HG02610 (cell line): ENCODE results near the gene CCL20.
A peak's percentile ranks its signal among the peaks of the same experiment; 100 is the strongest.
"Not testable (repeated sequence)": the region's sequence is repeated elsewhere in the genome, so short reads cannot be mapped to it uniquely, and the experiment has no call there.

ENCODE experiments used
- ATAC-seq: cut with Tn5 transposase; IDR thresholded peaks from one replicate; pipeline ENCODE4 v1.9.1; 2021; ENCODE audit warnings: mild to moderate bottlenecking, moderate library complexity; ENCODE audit not compliant: unreplicated experiment

CCL20 gene

GRCh38 chr2:227813562-227814353, at the start of gene CCL20:
Gene CCL20 (plus strand): TSS chr2:227813842. CDS start chr2:227813912, 70 bp downstream.
- no peak for ATAC-seq

DNA sequence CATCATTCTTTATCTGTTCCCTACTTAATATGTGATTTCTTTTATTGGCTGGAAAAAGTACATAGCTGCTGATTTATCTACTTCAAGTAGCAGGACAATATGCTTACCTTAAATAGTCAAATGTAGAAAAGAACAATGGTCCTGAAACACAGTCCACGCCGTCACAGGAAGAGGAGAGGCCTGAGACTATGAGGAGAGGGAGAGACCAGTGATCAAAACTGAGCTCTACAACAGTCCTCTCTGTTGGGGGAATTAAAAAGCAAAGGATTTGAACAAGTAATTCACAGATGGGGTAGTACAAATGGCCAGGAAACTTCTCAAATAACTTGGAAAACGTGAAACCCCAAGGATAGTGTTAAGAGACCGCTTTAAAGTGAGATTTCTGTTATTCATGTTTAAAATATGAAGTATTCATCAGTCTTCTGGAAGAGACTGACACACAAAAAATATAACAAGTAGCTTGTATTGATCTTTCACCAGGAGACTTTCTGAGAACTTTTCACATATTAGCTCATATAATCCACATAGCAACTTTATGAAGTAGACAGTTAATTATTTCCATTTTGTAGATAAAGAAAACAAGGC, 47.8 kb upstream of the CCL20 start:
- no peak for ATAC-seq

DNA sequence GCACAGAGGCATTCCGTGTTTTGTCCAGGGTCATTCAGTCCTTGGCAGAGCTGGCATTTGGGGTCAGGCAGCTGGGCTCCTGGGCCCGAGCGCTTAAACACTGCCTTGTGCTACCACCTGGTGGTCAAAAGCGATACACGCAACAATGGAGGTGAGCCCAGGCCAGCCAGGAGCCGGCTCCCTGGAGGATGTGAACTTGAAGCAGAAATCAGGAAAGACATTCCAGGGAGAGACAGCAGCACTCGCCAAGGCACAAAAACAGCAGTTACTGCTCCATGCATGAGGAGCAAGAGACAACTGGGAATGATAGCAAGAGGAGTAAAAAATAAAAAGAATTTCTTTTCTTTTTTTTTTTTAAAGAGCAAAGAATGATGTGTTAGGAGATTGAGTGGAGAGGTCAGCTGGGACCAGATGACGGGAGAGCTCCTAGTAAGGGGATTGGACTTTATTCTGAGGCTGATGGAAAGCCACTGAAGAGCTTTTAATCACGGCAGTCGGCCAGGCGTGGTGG, 47.2 kb upstream of the CCL20 start:
- peak; percentile 97 for ATAC-seq

DNA sequence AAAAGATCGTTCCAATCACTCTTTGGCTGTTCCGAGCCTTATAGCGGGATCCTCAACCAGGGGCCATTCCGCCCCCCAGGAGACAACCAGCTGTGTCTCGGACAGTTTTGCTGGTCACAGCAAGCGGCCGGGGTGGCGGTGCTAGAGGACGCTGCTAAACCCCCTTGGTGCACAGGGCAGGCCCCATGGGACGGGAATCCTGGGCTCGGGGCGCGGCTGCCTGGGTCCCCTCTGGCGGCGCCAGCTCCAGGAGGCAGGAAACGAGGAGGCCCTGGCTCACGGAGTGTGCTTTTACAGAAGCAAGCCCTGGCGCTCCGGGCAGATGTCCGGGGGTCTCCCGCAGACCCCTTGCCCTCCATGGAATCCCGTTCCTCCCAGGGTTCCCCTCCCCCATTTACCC, 45.8 kb upstream of the CCL20 start:
- no peak for ATAC-seq

GRCh38 chr2:227772197-227772661, 41.4 kb upstream of the CCL20 start:
- no peak for ATAC-seq

- peak; percentile 64 for ATAC-seq
These were observed 40.7 kb upstream of the CCL20 start for GRCh38 chr2:227772932-227773331.

GRCh38 chr2:227774011-227774624, 39.5 kb upstream of the CCL20 start:
- peak; percentile 40 for ATAC-seq

DNA sequence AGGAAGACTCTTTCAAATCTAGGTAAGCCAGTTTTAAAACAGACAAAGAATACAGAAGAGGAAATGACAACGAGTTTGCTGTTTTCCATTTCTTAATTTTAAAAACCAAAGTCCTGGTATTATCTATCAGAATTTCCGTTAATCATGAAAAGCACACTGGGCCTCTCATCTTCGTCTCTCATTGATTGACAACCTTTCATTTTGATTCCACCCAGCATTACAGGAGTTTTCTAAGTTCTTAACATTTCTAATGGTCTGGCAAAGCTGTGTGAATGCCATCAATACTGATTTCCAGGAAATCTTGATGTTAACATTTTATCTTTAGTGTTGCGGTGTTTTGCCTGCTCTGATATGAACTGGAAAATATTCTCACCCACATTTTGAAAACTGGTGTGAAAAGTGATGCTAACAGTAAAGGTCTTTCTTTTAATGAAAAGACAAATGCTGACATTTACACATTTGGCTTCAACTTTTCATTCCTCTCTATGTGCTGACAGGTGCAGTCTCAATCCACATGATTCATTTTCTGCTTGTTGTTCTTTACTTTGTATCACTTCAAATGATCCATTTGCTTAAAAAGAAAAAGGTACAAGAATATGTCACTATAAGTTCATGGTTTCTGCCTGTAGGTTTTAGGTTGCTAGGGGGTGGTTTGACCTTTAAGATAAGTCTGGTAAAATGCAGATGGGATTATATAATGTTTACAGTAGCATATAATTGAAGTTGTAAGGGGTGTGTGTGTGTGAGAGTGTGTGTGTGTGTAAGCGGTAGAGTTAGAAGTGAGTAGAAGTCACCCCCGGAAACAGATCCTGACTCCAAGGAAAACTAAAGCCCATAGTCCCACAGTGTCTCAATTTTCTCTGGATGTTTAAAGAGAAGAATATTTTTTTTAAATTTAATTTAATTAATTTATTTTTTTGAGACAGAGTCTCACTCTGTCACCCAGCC, 38.5 kb upstream of the CCL20 start:
- no peak for ATAC-seq

DNA sequence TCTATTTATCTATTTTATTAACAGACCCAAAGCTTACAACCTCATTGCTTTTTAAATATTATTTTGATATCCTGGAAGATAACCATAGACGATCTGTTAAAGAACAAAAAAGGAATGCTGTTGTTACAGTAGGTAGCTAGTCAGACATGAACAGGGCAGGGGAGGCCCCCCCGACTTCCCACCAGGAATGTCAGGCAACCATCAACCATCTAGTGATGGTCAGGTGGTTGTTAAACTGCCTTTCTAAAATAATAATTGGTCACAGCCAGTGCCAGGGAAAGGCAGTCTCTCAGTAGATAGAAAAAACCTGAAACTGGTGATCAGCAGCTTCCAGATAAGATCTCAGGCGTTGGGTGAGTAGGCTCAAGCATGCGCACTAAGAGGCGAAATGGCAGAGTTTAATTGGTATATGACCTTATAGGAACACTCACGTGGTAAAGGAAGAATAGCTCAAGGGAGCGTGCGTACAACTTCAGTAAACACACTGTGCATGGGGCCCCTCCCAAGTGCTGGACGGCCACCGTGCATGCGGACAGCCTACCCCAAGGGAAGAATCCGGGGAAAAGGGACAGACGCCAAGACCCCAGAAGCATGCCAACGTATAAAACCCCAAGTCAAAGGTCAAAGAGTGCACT, 32.5 kb upstream of the CCL20 start:
- ATAC-seq = no peak

DNA sequence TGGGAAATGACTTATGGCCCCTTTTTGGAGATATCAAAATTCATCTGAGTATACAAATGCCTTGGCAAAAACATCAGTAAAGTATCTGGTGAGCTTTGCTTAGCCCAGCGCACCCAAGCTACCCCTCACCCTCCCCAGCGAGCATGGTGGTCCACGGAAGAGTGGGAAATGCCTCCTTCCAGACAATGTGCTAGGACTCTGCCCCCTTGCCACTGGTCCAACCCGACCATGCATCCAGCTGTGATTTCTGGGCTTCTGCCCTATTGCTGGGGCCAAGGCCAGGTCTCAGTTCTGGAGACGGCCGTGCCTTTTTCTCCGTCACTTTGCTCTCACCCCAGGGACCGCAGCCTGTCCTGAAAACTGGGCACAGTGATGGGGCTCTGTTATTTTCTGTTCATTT, 31.8 kb upstream of the CCL20 start:
- no peak for ATAC-seq

DNA sequence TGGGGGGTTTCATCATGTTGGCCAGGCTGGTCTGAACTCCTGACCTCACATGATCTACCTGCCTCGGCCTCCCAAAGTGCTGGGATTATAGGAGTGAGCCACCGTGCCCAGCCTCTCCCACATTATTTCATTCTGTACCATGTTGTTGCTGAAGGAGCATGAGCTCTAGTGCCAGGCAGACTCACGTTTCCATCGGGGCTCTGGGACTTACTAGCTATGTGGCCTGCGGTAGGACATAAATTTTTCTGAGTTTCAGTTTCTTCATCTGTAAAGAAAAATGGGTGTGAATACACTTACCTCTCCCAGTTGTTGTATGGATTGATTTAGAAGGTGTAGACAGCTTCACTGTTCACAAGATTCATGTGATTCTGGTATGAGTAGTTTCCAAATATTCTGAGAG, 30.8 kb upstream of the CCL20 start:
- peak; percentile 40 for ATAC-seq

- peak; percentile 96 for ATAC-seq
These were observed 30.1 kb upstream of the CCL20 start for GRCh38 chr2:227783404-227784138.

GRCh38 chr2:227785293-227785692, 28.3 kb upstream of the CCL20 start:
- ATAC-seq = no peak

DNA sequence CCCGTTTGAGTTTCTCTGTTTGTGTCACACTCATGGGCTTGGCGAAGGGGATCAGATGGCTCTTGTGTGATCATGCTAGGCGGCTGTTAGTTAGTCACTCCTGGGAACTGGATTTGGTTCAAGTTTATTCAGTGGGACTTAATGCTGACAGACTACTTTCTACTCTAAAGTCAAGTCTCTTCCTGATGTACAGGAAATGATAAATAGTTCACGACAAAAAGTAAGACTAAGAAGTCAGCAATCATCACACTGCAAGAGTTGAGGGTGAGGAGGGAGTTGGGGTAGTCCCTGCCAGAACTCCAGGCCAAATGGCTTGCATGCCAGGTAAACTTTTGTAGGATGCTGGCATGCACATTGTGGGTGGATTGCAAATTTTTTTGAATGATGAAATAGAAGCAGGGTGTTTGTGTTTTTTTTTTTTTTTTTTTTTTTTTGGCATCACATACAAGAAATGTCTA, 25.1 kb upstream of the CCL20 start:
- ATAC-seq = no peak

GRCh38 chr2:227789803-227790202, 23.8 kb upstream of the CCL20 start:
- peak; percentile 43 for ATAC-seq

- ATAC-seq = no peak
These were observed 20.4 kb upstream of the CCL20 start for GRCh38 chr2:227793148-227793712.

GRCh38 chr2:227796045-227796711, 17.5 kb upstream of the CCL20 start:
- no peak for ATAC-seq

DNA sequence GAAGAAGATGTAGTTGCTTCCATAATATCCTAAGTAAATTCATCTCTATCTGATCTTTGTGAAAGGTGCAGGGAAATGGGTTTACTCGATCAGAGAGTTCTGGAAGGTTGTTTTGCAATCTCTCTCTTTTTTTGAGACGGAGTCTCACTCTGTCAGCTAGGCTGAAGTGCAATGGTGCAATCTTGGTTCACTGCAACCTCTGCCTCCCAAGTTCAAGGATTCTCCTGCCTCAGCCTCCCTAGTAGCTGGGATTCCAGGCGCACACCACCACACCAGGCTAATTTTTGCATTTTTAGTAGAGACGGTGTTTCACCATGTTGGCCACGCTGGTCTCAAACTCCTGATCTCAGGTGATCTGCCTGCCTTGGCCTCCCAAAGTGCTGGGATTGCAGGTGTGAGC, 16.9 kb upstream of the CCL20 start:
- not testable (repeated sequence) for ATAC-seq

- no peak for ATAC-seq
These were observed 14.4 kb upstream of the CCL20 start for GRCh38 chr2:227799202-227799601.
